Fibroblast of skin of left quadriceps (primary cell): ENCODE results near the gene CFAP97D1.
"Not testable (repeated sequence)": the region's sequence is repeated elsewhere in the genome, so short reads cannot be mapped to it uniquely, and the experiment has no call there.

Experiments used
- DNase-seq, 2 experiments: peaks; one replicate each; pipeline ENCODE4 v3.0.0-alpha.2; 2013; ENCODE audit warnings: low read depth in 2 of 2

Gene CFAP97D1

GRCh38 chr17:43798024-43798423 lies 17.8 kb downstream of the CFAP97D1 start:
- not testable (repeated sequence) for DNase-seq

- DNase-seq, result no peak
Measured at GRCh38 chr17:43799047-43799446, 18.8 kb downstream of the CFAP97D1 start.

- no peak for DNase-seq
Measured at GRCh38 chr17:43800736-43801135, 20.5 kb downstream of the CFAP97D1 start.

- DNase-seq, result no peak
Measured at GRCh38 chr17:43801844-43802243, 21.6 kb downstream of the CFAP97D1 start.

- no peak for DNase-seq
Measured at GRCh38 chr17:43803758-43804157, 23.5 kb downstream of the CFAP97D1 start.

- no peak for DNase-seq
Measured at GRCh38 chr17:43805117-43805516, 24.9 kb downstream of the CFAP97D1 start.

- DNase-seq, result no peak
Measured at GRCh38 chr17:43808076-43808475, 27.8 kb downstream of the CFAP97D1 start.

- DNase-seq, result no peak
Measured at GRCh38 chr17:43809121-43809520, 28.9 kb downstream of the CFAP97D1 start.

GRCh38 chr17:43810226-43810715 lies 30.0 kb downstream of the CFAP97D1 start:
- DNase-seq, result no peak

- DNase-seq, result no peak
Measured at GRCh38 chr17:43810823-43811222, 30.6 kb downstream of the CFAP97D1 start.

- no peak for DNase-seq
Measured at GRCh38 chr17:43812396-43813265, 32.4 kb downstream of the CFAP97D1 start.

- DNase-seq, result no peak
Measured at GRCh38 chr17:43813386-43813785, 33.2 kb downstream of the CFAP97D1 start.

GRCh38 chr17:43814026-43814425 lies 33.8 kb downstream of the CFAP97D1 start:
- DNase-seq, result no peak

GRCh38 chr17:43814714-43815113 lies 34.5 kb downstream of the CFAP97D1 start:
- DNase-seq, result peak; percentile 40 to 44

GRCh38 chr17:43816336-43817320 lies 36.4 kb downstream of the CFAP97D1 start:
- DNase-seq, result no peak

GRCh38 chr17:43817826-43818225 lies 37.6 kb downstream of the CFAP97D1 start:
- DNase-seq, result no peak

GRCh38 chr17:43818966-43819365 lies 38.7 kb downstream of the CFAP97D1 start:
- no peak for DNase-seq

GRCh38 chr17:43820759-43821158 lies 40.5 kb downstream of the CFAP97D1 start:
- no peak for DNase-seq

- DNase-seq, result no peak
Measured at GRCh38 chr17:43822570-43823190, 42.4 kb downstream of the CFAP97D1 start.

GRCh38 chr17:43823350-43824084 lies 43.3 kb downstream of the CFAP97D1 start:
- no peak for DNase-seq

GRCh38 chr17:43825567-43825966 lies 45.3 kb downstream of the CFAP97D1 start:
- DNase-seq, result no peak
